HEK293 (cell line): ENCODE data around the gene TOR1A.

Source experiments
- GLI4 ChIP-seq: fragments of 450-650 bp; formaldehyde crosslinking; IDR thresholded peaks from 2 replicates; pipeline ENCODE4 v1.5.1; 2016; ENCODE audit warnings: missing biosample characterization, missing genetic modification characterization
- KLF7 ChIP-seq: fragments of 450-650 bp; formaldehyde crosslinking; IDR thresholded peaks from 2 replicates; pipeline ENCODE4 v1.5.1; 2016; ENCODE audit warnings: missing biosample characterization, missing genetic modification characterization, borderline replicate concordance
- PBX3 ChIP-seq: sonication (generic); formaldehyde crosslinking; IDR thresholded peaks from 2 replicates; pipeline ENCODE4 v1.8.1; 2022; ENCODE audit warnings: mild to moderate bottlenecking, moderate library complexity, missing genetic modification reagents
- PRDM4 ChIP-seq: fragments of 450-650 bp; formaldehyde crosslinking; IDR thresholded peaks from 2 replicates; pipeline ENCODE4 v1.5.1; 2017; ENCODE audit warnings: missing biosample characterization, missing genetic modification characterization
- RBAK ChIP-seq: fragments of 450-650 bp; formaldehyde crosslinking; IDR thresholded peaks from 2 replicates; pipeline ENCODE4 v1.5.1; 2016; ENCODE audit warnings: missing biosample characterization, missing genetic modification characterization
- YY1 ChIP-seq: fragments of 450-650 bp; formaldehyde crosslinking; IDR thresholded peaks from 2 replicates; pipeline ENCODE4 v1.5.1; 2018; ENCODE audit warnings: missing biosample characterization, missing genetic modification characterization
- ZBTB44 ChIP-seq: fragments of 450-650 bp; IDR thresholded peaks from 2 replicates; pipeline ENCODE4 v1.5.1; 2018; ENCODE audit warnings: missing biosample characterization, mild to moderate bottlenecking, missing genetic modification characterization
- ZFP41 ChIP-seq: fragments of 450-650 bp; formaldehyde crosslinking; IDR thresholded peaks from 2 replicates; pipeline ENCODE4 v1.5.1; 2016; ENCODE audit warnings: missing biosample characterization, missing genetic modification characterization, borderline replicate concordance
- ZNF280C ChIP-seq: fragments of 450-650 bp; formaldehyde crosslinking; IDR thresholded peaks from 2 replicates; pipeline ENCODE4 v1.5.1; 2016; ENCODE audit warnings: missing biosample characterization, missing genetic modification characterization
- ZNF280D ChIP-seq: fragments of 450-650 bp; formaldehyde crosslinking; IDR thresholded peaks from 2 replicates; pipeline ENCODE4 v1.5.1; 2016; ENCODE audit warnings: missing biosample characterization, missing genetic modification characterization
- ZNF292 ChIP-seq: fragments of 450-650 bp; formaldehyde crosslinking; IDR thresholded peaks from 2 replicates; pipeline ENCODE4 v1.5.1; 2016; ENCODE audit warnings: low read depth, missing biosample characterization, missing genetic modification characterization, borderline replicate concordance
- ZNF324 ChIP-seq: fragments of 450-650 bp; formaldehyde crosslinking; IDR thresholded peaks from 2 replicates; pipeline ENCODE4 v1.5.1; 2016; ENCODE audit warnings: missing biosample characterization, missing genetic modification characterization
- ZNF350 ChIP-seq: fragments of 450-650 bp; formaldehyde crosslinking; IDR thresholded peaks from 2 replicates; pipeline ENCODE4 v1.5.0; 2017; ENCODE audit warnings: missing biosample characterization, mild to moderate bottlenecking, missing genetic modification characterization
- ZNF362 ChIP-seq: fragments of 450-650 bp; formaldehyde crosslinking; IDR thresholded peaks from 2 replicates; pipeline ENCODE4 v1.5.1; 2016; ENCODE audit warnings: missing biosample characterization, missing genetic modification characterization
- ZNF404 ChIP-seq: fragments of 450-650 bp; formaldehyde crosslinking; IDR thresholded peaks from 2 replicates; pipeline ENCODE4 v1.5.1; 2017; ENCODE audit warnings: missing biosample characterization, missing genetic modification characterization
- ZNF416 ChIP-seq: fragments of 450-650 bp; formaldehyde crosslinking; IDR thresholded peaks from 2 replicates; pipeline ENCODE4 v1.5.1; 2016; ENCODE audit warnings: missing biosample characterization, missing genetic modification characterization
- ZNF560 ChIP-seq: fragments of 450-650 bp; formaldehyde crosslinking; IDR thresholded peaks from 2 replicates; pipeline ENCODE4 v1.5.1; 2017; ENCODE audit warnings: missing biosample characterization, missing genetic modification characterization, borderline replicate concordance
- ZNF585B ChIP-seq: fragments of 450-650 bp; formaldehyde crosslinking; IDR thresholded peaks from 2 replicates; pipeline ENCODE4 v1.5.1; 2016; ENCODE audit warnings: missing biosample characterization, missing genetic modification characterization
- ZNF624 ChIP-seq: fragments of 450-650 bp; formaldehyde crosslinking; IDR thresholded peaks from 2 replicates; pipeline ENCODE4 v1.5.1; 2017; ENCODE audit warnings: missing biosample characterization, missing genetic modification characterization
- ZNF629 ChIP-seq: fragments of 450-650 bp; formaldehyde crosslinking; IDR thresholded peaks from 2 replicates; pipeline ENCODE4 v1.5.1; 2017; ENCODE audit warnings: missing biosample characterization, missing genetic modification characterization
- ZNF658 ChIP-seq: fragments of 450-650 bp; formaldehyde crosslinking; IDR thresholded peaks from 2 replicates; pipeline ENCODE4; 2016; ENCODE audit warnings: missing biosample characterization, missing genetic modification characterization
- ZNF664 ChIP-seq: fragments of 450-650 bp; formaldehyde crosslinking; IDR thresholded peaks from 2 replicates; pipeline ENCODE4 v1.5.1; 2016; ENCODE audit warnings: missing biosample characterization, missing genetic modification characterization
- ZSCAN18 ChIP-seq: fragments of 450-650 bp; formaldehyde crosslinking; IDR thresholded peaks from 2 replicates; pipeline ENCODE4 v1.5.1; 2016; ENCODE audit warnings: missing biosample characterization, missing genetic modification characterization
- ZSCAN23 ChIP-seq: fragments of 450-650 bp; formaldehyde crosslinking; IDR thresholded peaks from 2 replicates; pipeline ENCODE4 v1.5.1; 2016; ENCODE audit warnings: missing biosample characterization, missing genetic modification characterization

TOR1A gene

GRCh38 chr9:129802833-129803675 is 20.9 kb downstream of the TOR1A start, which contains the start of gene TOR1B (continued):
- TF ChIP-seq ZNF416 (tag by site-specific recombination) (no peak), ZNF585B (tag by site-specific recombination) (no peak), ZNF624 (tag by site-specific recombination) (no peak), ZBTB44 (tag by site-specific recombination) (no peak), ZSCAN23 (no peak), ZNF664 (tag by site-specific recombination) (no peak), ZNF560 (tag by site-specific recombination) (no peak), ZNF280D (tag by site-specific recombination) (no peak), KLF7 (tag by site-specific recombination) (no peak; the same call in 1 of the 2 replicates), ZNF362 (tag by site-specific recombination) (peak; percentile 97), ZSCAN18 (tag by site-specific recombination) (no peak), ZNF280C (tag by site-specific recombination) (no peak), ZFP41 (no peak), ZNF658 (tag by site-specific recombination) (no peak), ZNF404 (tag by site-specific recombination) (no peak), RBAK (tag by site-specific recombination) (no peak), ZNF292 (tag by site-specific recombination) (no peak), GLI4 (no peak), ZNF350 (tag by site-specific recombination) (no peak), ZNF629 (tag by site-specific recombination) (peak; percentile 64), YY1 (tag by site-specific recombination) (peak; percentile 91), PBX3 (no peak), PRDM4 (no peak), ZNF324 (no peak)
